Raji (cell line): ENCODE data around the gene PNPLA2.

ENCODE experiments used
- POLR2A ChIP-seq: IDR thresholded peaks from 2 replicates; pipeline ENCODE4 v1.6.1; 2011; ENCODE audit warnings: low read depth, low read length, control low read depth; ENCODE audit not compliant: insufficient read depth

The PNPLA2 gene

GRCh38 chr11:844693-845644, 26.3 kb downstream of the PNPLA2 start:
- TF ChIP-seq POLR2A = no peak

- no peak for TF ChIP-seq POLR2A
Measured at GRCh38 chr11:845872-846495, 27.3 kb downstream of the PNPLA2 start.

- TF ChIP-seq POLR2A = no peak
Measured at GRCh38 chr11:846496-847098, 27.9 kb downstream of the PNPLA2 start.

- no peak for TF ChIP-seq POLR2A
Measured at GRCh38 chr11:847876-848275, 29.2 kb downstream of the PNPLA2 start.

- TF ChIP-seq POLR2A = no peak
Measured at GRCh38 chr11:848380-848931, 29.7 kb downstream of the PNPLA2 start.

GRCh38 chr11:849104-849824, 30.6 kb downstream of the PNPLA2 start:
- TF ChIP-seq POLR2A = no peak

GRCh38 chr11:849951-850774, 31.4 kb downstream of the PNPLA2 start:
- no peak for TF ChIP-seq POLR2A

- TF ChIP-seq POLR2A = no peak
Measured at GRCh38 chr11:850775-851763, 32.4 kb downstream of the PNPLA2 start.

GRCh38 chr11:852762-853161, 34.0 kb downstream of the PNPLA2 start:
- no peak for TF ChIP-seq POLR2A

GRCh38 chr11:853682-854448, 35.2 kb downstream of the PNPLA2 start:
- TF ChIP-seq POLR2A = no peak

GRCh38 chr11:854601-855329, 36.1 kb downstream of the PNPLA2 start:
- no peak for TF ChIP-seq POLR2A

- no peak for TF ChIP-seq POLR2A
Measured at GRCh38 chr11:855330-855674, 36.6 kb downstream of the PNPLA2 start.
